IPS-20b (cell line): Measurements from ENCODE around the gene TMEM163.
"Not testable (repeated sequence)": the region's sequence is repeated elsewhere in the genome, so short reads cannot be mapped to it uniquely, and the experiment has no call there.

ENCODE experiments used
- H3K27ac ChIP-seq: one replicate; pipeline ENCODE4 v1.5.1; 2013; ENCODE audit warnings: low read length
- H3K27me3 ChIP-seq: 2 replicates; pipeline ENCODE4 v1.6.1; 2013; ENCODE audit warnings: mild to moderate bottlenecking, low read length, inconsistent platforms; ENCODE audit not compliant: insufficient read depth
- H3K36me3 ChIP-seq: 2 replicates; pipeline ENCODE4 v1.6.1; 2013; ENCODE audit warnings: low read depth, mild to moderate bottlenecking, inconsistent platforms, low read length, moderate library complexity; ENCODE audit not compliant: insufficient read depth
- H3K4me1 ChIP-seq: 2 replicates; pipeline ENCODE4 v1.6.1; 2013; ENCODE audit warnings: mild to moderate bottlenecking, control low read depth, inconsistent platforms, low read length, moderate library complexity; ENCODE audit not compliant: insufficient read depth
- H3K4me3 ChIP-seq: 2 replicates; pipeline ENCODE4 v1.5.1; 2013; ENCODE audit warnings: mild to moderate bottlenecking, low read length, inconsistent platforms
- H3K9ac ChIP-seq: 2 replicates; pipeline ENCODE4 v1.6.1; 2013; ENCODE audit warnings: low read depth, mild to moderate bottlenecking, inconsistent platforms, low read length, moderate library complexity
- H3K9me3 ChIP-seq: 2 replicates; pipeline ENCODE4 v1.6.1; 2013; ENCODE audit warnings: mild to moderate bottlenecking, low read depth, low read length, inconsistent platforms; ENCODE audit not compliant: insufficient read depth

The TMEM163 gene

GRCh38 chr2:134564955-134565354 is 153.8 kb downstream of the TMEM163 start:
- H3K9me3 ChIP-seq, H3K4me3 ChIP-seq, H3K9ac ChIP-seq, H3K27ac ChIP-seq, H3K36me3 ChIP-seq, H3K27me3 ChIP-seq, H3K4me1 ChIP-seq: not testable (repeated sequence)

GRCh38 chr2:134564549-134564948 is 154.3 kb downstream of the TMEM163 start:
- no peak overlapping the region for H3K27ac ChIP-seq
- no peaks in the 10 kb centered on the region for H3K4me1 ChIP-seq
- H3K27me3 ChIP-seq, result no peaks in the 10 kb centered on the region
- no peak overlapping the region for H3K4me3 ChIP-seq
- H3K36me3 ChIP-seq, result no peaks in the 10 kb centered on the region
- H3K9ac ChIP-seq, result no peak overlapping the region
- H3K9me3 ChIP-seq, result no peaks in the 10 kb centered on the region

- H3K9ac ChIP-seq, result no peak overlapping the region
- no peaks in the 10 kb centered on the region for H3K36me3 ChIP-seq
- no peaks in the 10 kb centered on the region for H3K9me3 ChIP-seq
- H3K4me3 ChIP-seq, result no peak overlapping the region
- no peaks in the 10 kb centered on the region for H3K27me3 ChIP-seq
- H3K27ac ChIP-seq, result no peak overlapping the region
- H3K4me1 ChIP-seq, result no peaks in the 10 kb centered on the region
Measured at GRCh38 chr2:134558208-134558830, 160.5 kb downstream of the TMEM163 start.

GRCh38 chr2:134555411-134555810 is 163.4 kb downstream of the TMEM163 start:
- no peaks in the 10 kb centered on the region for H3K4me1 ChIP-seq
- H3K9me3 ChIP-seq, result no peaks in the 10 kb centered on the region
- H3K9ac ChIP-seq, result no peak overlapping the region
- no peaks in the 10 kb centered on the region for H3K27me3 ChIP-seq
- H3K4me3 ChIP-seq, result no peak overlapping the region
- no peak overlapping the region for H3K27ac ChIP-seq
- no peaks in the 10 kb centered on the region for H3K36me3 ChIP-seq

GRCh38 chr2:134553657-134554056 is 165.1 kb downstream of the TMEM163 start:
- Histone ChIP-seq H3K4me1 (no peaks in the 10 kb centered on the region), H3K9ac (no peak overlapping the region), H3K27me3 (no peaks in the 10 kb centered on the region), H3K4me3 (no peak overlapping the region), H3K27ac (no peak overlapping the region), H3K36me3 (no peaks in the 10 kb centered on the region), H3K9me3 (no peaks in the 10 kb centered on the region)

GRCh38 chr2:134550566-134551164 is 168.1 kb downstream of the TMEM163 start:
- Histone ChIP-seq H3K4me1 (no peaks in the 10 kb centered on the region), H3K4me3 (no peak overlapping the region), H3K27me3 (no peaks in the 10 kb centered on the region), H3K9me3 (no peaks in the 10 kb centered on the region), H3K27ac (no peak overlapping the region), H3K9ac (no peak overlapping the region), H3K36me3 (no peaks in the 10 kb centered on the region)

- no peaks in the 10 kb centered on the region for H3K9me3 ChIP-seq
- no peaks in the 10 kb centered on the region for H3K36me3 ChIP-seq
- no peak overlapping the region for H3K4me3 ChIP-seq
- no peaks in the 10 kb centered on the region for H3K4me1 ChIP-seq
- no peak overlapping the region for H3K27ac ChIP-seq
- no peak overlapping the region for H3K9ac ChIP-seq
- no peaks in the 10 kb centered on the region for H3K27me3 ChIP-seq
Measured at GRCh38 chr2:134549104-134549503, 169.7 kb downstream of the TMEM163 start.

- H3K9ac ChIP-seq, result no peak overlapping the region
- no peaks in the 10 kb centered on the region for H3K4me1 ChIP-seq
- no peaks in the 10 kb centered on the region for H3K36me3 ChIP-seq
- H3K27me3 ChIP-seq, result no peaks in the 10 kb centered on the region
- no peak overlapping the region for H3K4me3 ChIP-seq
- no peak overlapping the region for H3K27ac ChIP-seq
- no peaks in the 10 kb centered on the region for H3K9me3 ChIP-seq
Measured at GRCh38 chr2:134540990-134541389, 177.8 kb downstream of the TMEM163 start.

GRCh38 chr2:134539981-134540380 is 178.8 kb downstream of the TMEM163 start:
- Histone ChIP-seq H3K4me1 (no peaks in the 10 kb centered on the region), H3K4me3 (no peak overlapping the region), H3K36me3 (no peaks in the 10 kb centered on the region), H3K9ac (no peak overlapping the region), H3K9me3 (no peaks in the 10 kb centered on the region), H3K27me3 (no peaks in the 10 kb centered on the region), H3K27ac (no peak overlapping the region)

GRCh38 chr2:134537702-134538101 is 181.1 kb downstream of the TMEM163 start:
- Histone ChIP-seq H3K4me3 (no peak overlapping the region), H3K9ac (no peak overlapping the region)

GRCh38 chr2:134537121-134537520 is 181.7 kb downstream of the TMEM163 start:
- Histone ChIP-seq H3K27ac (no peak overlapping the region), H3K4me3 (no peak overlapping the region), H3K9ac (no peak overlapping the region), H3K9me3 (no peaks in the 10 kb centered on the region), H3K27me3 (no peaks in the 10 kb centered on the region), H3K4me1 (no peaks in the 10 kb centered on the region; the same call in 1 of the 2 replicates), H3K36me3 (no peaks in the 10 kb centered on the region)

More at GRCh38 chr2:134537702-134538101, 181.1 kb downstream of the TMEM163 start:
- no peaks in the 10 kb centered on the region for H3K9me3 ChIP-seq
- no peak overlapping the region for H3K27ac ChIP-seq
- H3K4me1 ChIP-seq, result no peaks in the 10 kb centered on the region; the same call in 1 of the 2 replicates
- no peaks in the 10 kb centered on the region for H3K36me3 ChIP-seq
- H3K27me3 ChIP-seq, result no peaks in the 10 kb centered on the region

GRCh38 chr2:134536296-134536695 is 182.5 kb downstream of the TMEM163 start:
- Histone ChIP-seq H3K27ac (no peak overlapping the region), H3K36me3 (no peaks in the 10 kb centered on the region), H3K27me3 (no peaks in the 10 kb centered on the region), H3K4me3 (no peak overlapping the region), H3K9me3 (no peaks in the 10 kb centered on the region), H3K4me1 (no peaks in the 10 kb centered on the region; the same call in 1 of the 2 replicates), H3K9ac (no peak overlapping the region)
